ENCODE results near the gene HDC. TPM values are rescaled to one million over a fixed set of nuclear protein-coding genes. Genes with fewer than 3 reads are reported as not detected.

Gene HDC
- polyA plus RNA-seq, 1 of the 3 experiments (the other 2 are of a cell fraction), result not detected

GRCh38 chr15:50289749-50290148 lies 24.2 kb upstream of the HDC start:
- Histone ChIP-seq H3K4me3 (ENCODE audit: low read depth in 2 of 2, low read length in 1 of 2) (no peak overlapping the region), H3K4me2 (no peak overlapping the region), H3K9me2 (no peaks in the 10 kb centered on the region), H3K9ac (no peak overlapping the region), H3F3A (replicated peaks; ENCODE audit: insufficient read depth) (peaks cover 4% of the 10 kb centered on the region), H3K4me1 (ENCODE audit: control insufficient read depth in 1 of 2, insufficient read depth in 2 of 2, low read depth in 1 of 2, low read length in 1 of 2) (no peaks in the 10 kb centered on the region), H3K36me3 (replicated peaks in 1 of 2; ENCODE audit: control insufficient read depth in 1 of 2, insufficient read depth in 2 of 2, low read length in 1 of 2) (peaks cover 0 to 56% of the 10 kb centered on the region in 2 experiments), H2AFZ (ENCODE audit: low read depth) (no peak overlapping the region), H3K79me2 (ENCODE audit: insufficient read depth) (no peaks in the 10 kb centered on the region), H3K27me3 (ENCODE audit: insufficient read depth) (no peaks in the 10 kb centered on the region), H3K27ac (ENCODE audit: low read depth in 2 of 2, low read length in 1 of 2) (no peak overlapping the region), H4K20me1 (ENCODE audit: insufficient read depth) (no peaks in the 10 kb centered on the region), H3K9me3 (no peaks in the 10 kb centered on the region)
- CTCF ChIA-PET, result no interaction called here
- DNase-seq, result no peak
- POLR2A ChIA-PET, result no interaction called here
- TF ChIP-seq RCOR1 (IDR thresholded peaks at IDR 0.05; ENCODE audit: low read length), result no peak
- TF ChIP-seq CHD2 (IDR thresholded peaks at IDR 0.05; ENCODE audit: low read length, partially characterized antibody), result no peak
- TF ChIP-seq YY1 (IDR thresholded peaks at IDR 0.05; ENCODE audit: low read depth), result no peak
- TF ChIP-seq JUND (IDR thresholded peaks at IDR 0.05), result no peak
- no peak for TF ChIP-seq TEAD4 (IDR thresholded peaks at IDR 0.05; ENCODE audit: borderline replicate concordance, insufficient read depth)
- TF ChIP-seq ZBTB33 (IDR thresholded peaks at IDR 0.05; ENCODE audit: borderline replicate concordance, low read depth), result no peak
- no peak for TF ChIP-seq IRF3 (IDR thresholded peaks at IDR 0.05; ENCODE audit: low read depth, low read length)
- no peak for TF ChIP-seq MAX (IDR thresholded peaks at IDR 0.05; ENCODE audit: low read depth)
- WGBS (ENCODE audit: low lambda C conversion rate), result 93% methylated on average over 2 of the region's 2 CpGs

- DNase-seq, result no peak
- Histone ChIP-seq H2AFZ (ENCODE audit: low read depth) (no peak overlapping the region), H3K4me2 (no peak overlapping the region), H3K27ac (ENCODE audit: low read depth in 2 of 2, low read length in 1 of 2) (no peak overlapping the region), H3K9me3 (no peaks in the 10 kb centered on the region), H3K4me1 (ENCODE audit: control insufficient read depth in 1 of 2, insufficient read depth in 2 of 2, low read depth in 1 of 2, low read length in 1 of 2) (no peaks in the 10 kb centered on the region), H3K9ac (no peak overlapping the region), H3K79me2 (ENCODE audit: insufficient read depth) (no peaks in the 10 kb centered on the region), H3K36me3 (replicated peaks in 1 of 2; ENCODE audit: control insufficient read depth in 1 of 2, insufficient read depth in 2 of 2, low read length in 1 of 2) (peaks cover 0 to 41% of the 10 kb centered on the region in 2 experiments), H3K27me3 (ENCODE audit: insufficient read depth) (no peaks in the 10 kb centered on the region), H3K9me2 (no peaks in the 10 kb centered on the region), H3K4me3 (ENCODE audit: low read depth in 2 of 2, low read length in 1 of 2) (no peak overlapping the region), H4K20me1 (ENCODE audit: insufficient read depth) (no peaks in the 10 kb centered on the region), H3F3A (replicated peaks; ENCODE audit: insufficient read depth) (no peaks in the 10 kb centered on the region)
- CTCF ChIA-PET, result interaction anchor here (1.0 kb wide), 1 partner anchor 9 kb away, joined by 3 read pairs; no protein-coding TSS in a partner anchor
- WGBS (ENCODE audit: low lambda C conversion rate), result 95% methylated on average over 6 of the region's 6 CpGs
- POLR2A ChIA-PET, result no interaction called here
- no peak for TF ChIP-seq SMC3 (IDR thresholded peaks at IDR 0.05; ENCODE audit: low read depth, low read length)
- no peak for TF ChIP-seq ZBTB33 (IDR thresholded peaks at IDR 0.05; ENCODE audit: borderline replicate concordance, low read depth)
- TF ChIP-seq CTCF (IDR thresholded peaks at IDR 0.05), result no peak
- TF ChIP-seq RXRA (IDR thresholded peaks at IDR 0.05; ENCODE audit: borderline replicate concordance, low read depth), result no peak
- TF ChIP-seq NFIC (IDR thresholded peaks at IDR 0.05; ENCODE audit: borderline replicate concordance), result no peak
- no peak for TF ChIP-seq MEF2A (IDR thresholded peaks at IDR 0.05; ENCODE audit: borderline replicate concordance, low read depth)
- TF ChIP-seq FOXJ3 (CRISPR knock-in tag; IDR thresholded peaks at IDR 0.05), result no peak
- TF ChIP-seq EZH2phosphoT487 (IDR thresholded peaks at IDR 0.05; ENCODE audit: borderline replicate concordance, low read depth), result no peak
- no peak for TF ChIP-seq GABPA (IDR thresholded peaks at IDR 0.05; ENCODE audit: low read depth)
- no peak for TF ChIP-seq ELF1 (IDR thresholded peaks at IDR 0.05)
- no peak for TF ChIP-seq USF2 (IDR thresholded peaks at IDR 0.05; ENCODE audit: borderline replicate concordance, low read depth, low read length)
Observed at GRCh38 chr15:50287324-50288116, 22.0 kb upstream of the HDC start.

Measured in SK-N-SH (cell line).